ENCODE measurements around the gene KRT82. TPM values are rescaled to one million over a fixed set of nuclear protein-coding genes. Genes with fewer than 3 reads are reported as not detected.
A peak's percentile ranks its signal among the peaks of the same experiment; 100 is the strongest.

KRT82 gene
- total RNA-seq, 1 donor from 2014 or later: not detected

- Mint-ChIP-seq H3K4me3 (no peak overlapping the region), H3K4me1 (no peaks in the 10 kb centered on the region), H3K36me3 (ENCODE audit: low read depth) (no peaks in the 10 kb centered on the region), H3K27ac (no peak overlapping the region), H3K9me3 (no peaks in the 10 kb centered on the region), H3K27me3 (peaks cover 10% of the 10 kb centered on the region)
- no peak for DNase-seq
- intact Hi-C loops (cut with micrococcal nuclease): no loop called here
These were observed 13.6 kb downstream of the KRT82 start for GRCh38 chr12:52392465-52393007.

- Mint-ChIP-seq H3K4me3 (no peak overlapping the region), H3K27ac (no peak overlapping the region), H3K27me3 (peaks cover 4% of the 10 kb centered on the region), H3K36me3 (ENCODE audit: low read depth) (no peaks in the 10 kb centered on the region), H3K9me3 (no peaks in the 10 kb centered on the region), H3K4me1 (no peaks in the 10 kb centered on the region)
- DNase-seq: no peak
- intact Hi-C loops (cut with micrococcal nuclease): no loop called here
These were observed 14.5 kb downstream of the KRT82 start for GRCh38 chr12:52391618-52392002.

- Mint-ChIP-seq H3K27me3 (peaks cover 6% of the 10 kb centered on the region), H3K9me3 (no peaks in the 10 kb centered on the region), H3K27ac (no peak overlapping the region), H3K36me3 (ENCODE audit: low read depth) (no peaks in the 10 kb centered on the region), H3K4me1 (no peaks in the 10 kb centered on the region), H3K4me3 (no peak overlapping the region)
- intact Hi-C loops (cut with micrococcal nuclease): no loop called here
- DNase-seq: peak; percentile 61
These were observed 15.2 kb downstream of the KRT82 start for GRCh38 chr12:52390739-52391617.

GRCh38 chr12:52389313-52390207 is 16.6 kb downstream of the KRT82 start:
- no peak for DNase-seq
- Mint-ChIP-seq H3K27ac (no peak overlapping the region), H3K36me3 (ENCODE audit: low read depth) (no peaks in the 10 kb centered on the region), H3K9me3 (no peaks in the 10 kb centered on the region), H3K4me3 (no peak overlapping the region), H3K27me3 (peaks cover 8% of the 10 kb centered on the region), H3K4me1 (no peaks in the 10 kb centered on the region)
- intact Hi-C loops (cut with micrococcal nuclease): no loop called here

GRCh38 chr12:52387859-52388258 is 18.3 kb downstream of the KRT82 start:
- Mint-ChIP-seq H3K27me3 (peaks cover 10% of the 10 kb centered on the region), H3K9me3 (no peaks in the 10 kb centered on the region), H3K36me3 (ENCODE audit: low read depth) (no peaks in the 10 kb centered on the region), H3K27ac (no peak overlapping the region), H3K4me3 (no peak overlapping the region), H3K4me1 (peaks cover 3% of the 10 kb centered on the region)
- intact Hi-C loops (cut with micrococcal nuclease): no loop called here
- DNase-seq: no peak

- Mint-ChIP-seq H3K4me3 (no peak within 1 kb of the TSS), H3K27ac (no peak within 1 kb of the TSS), H3K36me3 (ENCODE audit: low read depth) (no peaks in the 10 kb centered on the region), H3K4me1 (peaks cover 8% of the 10 kb centered on the region), H3K9me3 (no peaks in the 10 kb centered on the region), H3K27me3 (peaks cover 8% of the 10 kb centered on the region)
- intact Hi-C loops (cut with micrococcal nuclease): no loop called here
- no peak for DNase-seq
These were observed 20.9 kb downstream of the KRT82 start, which contains the start of gene KRT84 for GRCh38 chr12:52385226-52385702. Gene KRT84 (minus strand): TSS chr12:52385652. CDS start chr12:52385585, 67 bp downstream.

GRCh38 chr12:52383331-52383730 is 22.8 kb downstream of the KRT82 start:
- Mint-ChIP-seq H3K27ac (no peak overlapping the region), H3K4me3 (no peak overlapping the region), H3K9me3 (no peaks in the 10 kb centered on the region), H3K4me1 (peaks cover 8% of the 10 kb centered on the region), H3K36me3 (ENCODE audit: low read depth) (no peaks in the 10 kb centered on the region), H3K27me3 (peaks cover 6% of the 10 kb centered on the region)
- intact Hi-C loops (cut with micrococcal nuclease): no loop called here
- DNase-seq: no peak

- Mint-ChIP-seq H3K36me3 (ENCODE audit: low read depth) (no peaks in the 10 kb centered on the region), H3K27ac (no peak overlapping the region), H3K9me3 (no peaks in the 10 kb centered on the region), H3K4me3 (no peak overlapping the region), H3K4me1 (peaks cover 8% of the 10 kb centered on the region), H3K27me3 (peaks cover 6% of the 10 kb centered on the region)
- no peak for DNase-seq
- intact Hi-C loops (cut with micrococcal nuclease): no loop called here
These were observed 23.3 kb downstream of the KRT82 start for GRCh38 chr12:52382854-52383253.

- Mint-ChIP-seq H3K4me3 (no peak overlapping the region), H3K9me3 (no peaks in the 10 kb centered on the region), H3K36me3 (ENCODE audit: low read depth) (no peaks in the 10 kb centered on the region), H3K27me3 (peaks cover 6% of the 10 kb centered on the region), H3K27ac (no peak overlapping the region), H3K4me1 (peaks cover 8% of the 10 kb centered on the region)
- intact Hi-C loops (cut with micrococcal nuclease): no loop called here
- no peak for DNase-seq
These were observed 24.9 kb downstream of the KRT82 start for GRCh38 chr12:52381206-52381605.

- Mint-ChIP-seq H3K9me3 (no peaks in the 10 kb centered on the region), H3K27ac (no peak overlapping the region), H3K4me1 (peaks cover 8% of the 10 kb centered on the region), H3K4me3 (no peak overlapping the region), H3K27me3 (peaks cover 8% of the 10 kb centered on the region), H3K36me3 (ENCODE audit: low read depth) (no peaks in the 10 kb centered on the region)
- DNase-seq: peak; percentile 67
- intact Hi-C loops (cut with micrococcal nuclease): no loop called here
These were observed 25.9 kb downstream of the KRT82 start for GRCh38 chr12:52380271-52380694.

GRCh38 chr12:52379536-52379935 is 26.6 kb downstream of the KRT82 start:
- peaks cover 8% of the 10 kb centered on the region for H3K4me1 Mint-ChIP-seq
- H3K27ac Mint-ChIP-seq: no peak overlapping the region
- H3K27me3 Mint-ChIP-seq: peaks cover 5% of the 10 kb centered on the region
- DNase-seq: no peak
- H3K4me3 Mint-ChIP-seq: no peak overlapping the region
- intact Hi-C loops (cut with micrococcal nuclease): no loop called here
- H3K36me3 Mint-ChIP-seq (ENCODE audit: low read depth): no peaks in the 10 kb centered on the region
- H3K9me3 Mint-ChIP-seq: no peaks in the 10 kb centered on the region

- intact Hi-C loops (cut with micrococcal nuclease): no loop called here
- peaks cover 7% of the 10 kb centered on the region for H3K4me1 Mint-ChIP-seq
These were observed 28.0 kb downstream of the KRT82 start for GRCh38 chr12:52378091-52378490.

GRCh38 chr12:52377266-52377665 is 28.9 kb downstream of the KRT82 start:
- H3K4me1 Mint-ChIP-seq: no peaks in the 10 kb centered on the region
- intact Hi-C loops (cut with micrococcal nuclease): no loop called here
- no peak for DNase-seq
- peaks cover 9% of the 10 kb centered on the region for H3K27me3 Mint-ChIP-seq
- H3K36me3 Mint-ChIP-seq (ENCODE audit: low read depth): no peaks in the 10 kb centered on the region
- no peak overlapping the region for H3K4me3 Mint-ChIP-seq
- no peaks in the 10 kb centered on the region for H3K9me3 Mint-ChIP-seq
- H3K27ac Mint-ChIP-seq: no peak overlapping the region

More at GRCh38 chr12:52378091-52378490, 28.0 kb downstream of the KRT82 start:
- DNase-seq: no peak
- Mint-ChIP-seq H3K36me3 (ENCODE audit: low read depth) (no peaks in the 10 kb centered on the region), H3K27ac (no peak overlapping the region), H3K4me3 (no peak overlapping the region), H3K27me3 (peaks cover 9% of the 10 kb centered on the region), H3K9me3 (no peaks in the 10 kb centered on the region)

All from activated CD4-positive, alpha-beta T cell treated with anti-CD3 and anti-CD28 coated beads, Interleukin-2, amount 10 ng/mL, durations not matched to agents 24 days and 14 days (primary cell).